H1 (cell line): Measurements from ENCODE around the gene SCN2B.

Experiments
- EZH2 ChIP-seq: fragments of 200-600 bp; sonication (generic); IDR thresholded peaks from 2 replicates; pipeline ENCODE4 v1.7.1; 2012; ENCODE audit warnings: low read depth, mild to moderate bottlenecking, moderate library complexity, low read length, inconsistent platforms; ENCODE audit not compliant: severe bottlenecking
- KDM1A ChIP-seq: fragments of 200-600, 300-600 bp; sonication (generic); IDR thresholded peaks from 2 replicates; pipeline ENCODE4 v1.7.1; 2016; ENCODE audit warnings: mild to moderate bottlenecking, low read length, borderline replicate concordance
- POLR2A ChIP-seq, 2 experiments: IDR thresholded peaks; 1 replicate in 1 of 2; 2 replicates in 1 of 2; pipeline ENCODE4 v1.6.1; 2011; ENCODE audit warnings: low read depth in 2 of 2, low read length in 2 of 2, mild to moderate bottlenecking in 2 of 2; ENCODE audit errors: control extremely low read depth in 1 of 2
- POLR2AphosphoS5 ChIP-seq: IDR thresholded peaks from 2 replicates; pipeline ENCODE4 v1.6.1; 2011; ENCODE audit warnings: low read depth, low read length
- SIRT6 ChIP-seq: IDR thresholded peaks from one replicate; pipeline ENCODE4 v1.7.1; 2012; ENCODE audit warnings: low read length, inconsistent platforms
- SP1 ChIP-seq: IDR thresholded peaks from 2 replicates; pipeline ENCODE4 v1.6.1; 2011; ENCODE audit warnings: low read depth, low read length
- SP2 ChIP-seq: IDR thresholded peaks from 2 replicates; pipeline ENCODE4 v1.6.1; 2012; ENCODE audit warnings: mild to moderate bottlenecking, low read length, inconsistent platforms
- SUZ12 ChIP-seq: fragments of 200-600 bp; sonication (generic); IDR thresholded peaks from 2 replicates; pipeline ENCODE4 v1.6.1; 2012; ENCODE audit warnings: mild to moderate bottlenecking, inconsistent platforms, low read length, moderate library complexity, mixed read lengths
- TF ChIP-seq, protein P1 (sequence below), 3 experiments: IDR thresholded peaks; 1 replicate in 2 of 3; 2 replicates in 1 of 3; pipeline versions ENCODE4 v1.5.1 to v1.6.1; 2011; ENCODE audit warnings: low read length in 3 of 3, mild to moderate bottlenecking in 3 of 3, inconsistent platforms in 2 of 3, low read depth in 1 of 3, moderate library complexity in 1 of 3; ENCODE audit not compliant: insufficient read depth in 1 of 3; ENCODE audit errors: control extremely low read depth in 1 of 3
- TF ChIP-seq, protein P2 (sequence below): IDR thresholded peaks from 2 replicates; pipeline ENCODE4 v1.6.1; 2012; ENCODE audit warnings: inconsistent platforms
- TF ChIP-seq, protein P3 (sequence below): IDR thresholded peaks from 2 replicates; pipeline ENCODE4 v1.6.1; 2011; ENCODE audit warnings: low read depth, mild to moderate bottlenecking, low read length; ENCODE audit not compliant: insufficient read depth
- TF ChIP-seq, protein P4 (sequence below): IDR thresholded peaks from 2 replicates; pipeline ENCODE4 v1.6.1; 2011; ENCODE audit warnings: low read length, improper control_type of control experiment

DNA sequence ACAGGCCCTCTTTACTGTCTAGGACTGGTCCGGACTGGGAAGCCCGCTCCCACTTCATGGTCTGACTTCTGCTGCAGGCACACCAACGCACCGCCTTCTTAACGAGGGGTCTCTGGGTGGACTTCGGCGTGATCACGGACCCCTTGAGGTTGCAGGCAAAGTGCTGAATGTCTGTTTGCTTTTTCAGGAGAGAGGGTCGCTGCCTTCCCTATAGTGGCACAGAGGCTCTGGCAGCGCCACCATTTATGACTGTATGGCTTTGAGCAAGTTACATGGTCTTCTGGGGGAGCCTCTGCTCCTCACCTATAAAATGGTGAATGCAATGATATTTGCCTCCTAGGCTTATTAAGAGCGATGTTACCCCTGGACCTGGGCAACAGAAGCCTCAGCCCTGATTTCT lies 22.5 kb downstream of the SCN2B start:
- TF ChIP-seq, protein P1, sequence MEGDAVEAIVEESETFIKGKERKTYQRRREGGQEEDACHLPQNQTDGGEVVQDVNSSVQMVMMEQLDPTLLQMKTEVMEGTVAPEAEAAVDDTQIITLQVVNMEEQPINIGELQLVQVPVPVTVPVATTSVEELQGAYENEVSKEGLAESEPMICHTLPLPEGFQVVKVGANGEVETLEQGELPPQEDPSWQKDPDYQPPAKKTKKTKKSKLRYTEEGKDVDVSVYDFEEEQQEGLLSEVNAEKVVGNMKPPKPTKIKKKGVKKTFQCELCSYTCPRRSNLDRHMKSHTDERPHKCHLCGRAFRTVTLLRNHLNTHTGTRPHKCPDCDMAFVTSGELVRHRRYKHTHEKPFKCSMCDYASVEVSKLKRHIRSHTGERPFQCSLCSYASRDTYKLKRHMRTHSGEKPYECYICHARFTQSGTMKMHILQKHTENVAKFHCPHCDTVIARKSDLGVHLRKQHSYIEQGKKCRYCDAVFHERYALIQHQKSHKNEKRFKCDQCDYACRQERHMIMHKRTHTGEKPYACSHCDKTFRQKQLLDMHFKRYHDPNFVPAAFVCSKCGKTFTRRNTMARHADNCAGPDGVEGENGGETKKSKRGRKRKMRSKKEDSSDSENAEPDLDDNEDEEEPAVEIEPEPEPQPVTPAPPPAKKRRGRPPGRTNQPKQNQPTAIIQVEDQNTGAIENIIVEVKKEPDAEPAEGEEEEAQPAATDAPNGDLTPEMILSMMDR (IDR thresholded peaks at IDR 0.05; ENCODE audit: control extremely low read depth in 1 of 3, insufficient read depth in 1 of 3, low read depth in 1 of 3, low read length in 3 of 3), result no peak
- TF ChIP-seq KDM1A, result no peak
- TF ChIP-seq SUZ12, result peak; percentile 48; the same call in 1 of the 2 replicates
- TF ChIP-seq, protein P2, sequence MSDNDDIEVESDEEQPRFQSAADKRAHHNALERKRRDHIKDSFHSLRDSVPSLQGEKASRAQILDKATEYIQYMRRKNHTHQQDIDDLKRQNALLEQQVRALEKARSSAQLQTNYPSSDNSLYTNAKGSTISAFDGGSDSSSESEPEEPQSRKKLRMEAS, result no peak
- TF ChIP-seq EZH2, result peak; percentile 40
- TF ChIP-seq, protein P3, sequence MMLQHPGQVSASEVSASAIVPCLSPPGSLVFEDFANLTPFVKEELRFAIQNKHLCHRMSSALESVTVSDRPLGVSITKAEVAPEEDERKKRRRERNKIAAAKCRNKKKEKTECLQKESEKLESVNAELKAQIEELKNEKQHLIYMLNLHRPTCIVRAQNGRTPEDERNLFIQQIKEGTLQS, result no peak
- no peak for TF ChIP-seq SP2
- TF ChIP-seq SIRT6, result no peak
- TF ChIP-seq, protein P4, sequence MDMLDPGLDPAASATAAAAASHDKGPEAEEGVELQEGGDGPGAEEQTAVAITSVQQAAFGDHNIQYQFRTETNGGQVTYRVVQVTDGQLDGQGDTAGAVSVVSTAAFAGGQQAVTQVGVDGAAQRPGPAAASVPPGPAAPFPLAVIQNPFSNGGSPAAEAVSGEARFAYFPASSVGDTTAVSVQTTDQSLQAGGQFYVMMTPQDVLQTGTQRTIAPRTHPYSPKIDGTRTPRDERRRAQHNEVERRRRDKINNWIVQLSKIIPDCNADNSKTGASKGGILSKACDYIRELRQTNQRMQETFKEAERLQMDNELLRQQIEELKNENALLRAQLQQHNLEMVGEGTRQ, result no peak
- TF ChIP-seq SP1, result no peak
- TF ChIP-seq POLR2A (IDR thresholded peaks at IDR 0.05; ENCODE audit: control extremely low read depth in 1 of 2, low read depth in 2 of 2, low read length in 2 of 2), result no peak
- TF ChIP-seq POLR2AphosphoS5, result no peak
